ENCODE results near the gene CBX5. TPM values are rescaled to one million over a fixed set of nuclear protein-coding genes. Genes with fewer than 3 reads are reported as not detected.
"Not testable (repeated sequence)": the region's sequence is repeated elsewhere in the genome, so short reads cannot be mapped to it uniquely, and the experiment has no call there.

The CBX5 gene
- total and polyA plus RNA-seq, 3 experiments from 2014 or later = 19.2 to 87.8 (median 82.0) TPM

DNA sequence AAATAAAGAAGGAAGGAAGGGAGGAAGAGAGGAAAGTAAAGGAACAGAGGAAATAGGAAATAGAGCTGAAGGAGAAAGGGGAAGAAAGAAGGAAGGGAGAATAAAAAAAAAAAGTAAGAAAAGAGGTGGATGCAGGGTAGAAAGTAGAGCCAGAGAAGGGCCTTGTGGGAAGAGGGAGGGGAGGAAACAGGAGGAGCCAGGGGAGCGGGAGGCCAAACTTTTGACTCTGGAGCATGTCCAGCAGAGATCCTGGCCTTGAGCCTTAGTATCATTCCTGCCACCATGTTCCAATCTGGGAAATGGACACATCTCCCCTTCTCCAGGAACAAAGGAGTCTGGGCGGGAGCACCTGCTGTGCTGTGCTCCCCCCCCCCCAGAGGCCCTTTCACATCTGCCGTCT lies 80.0 kb downstream of the CBX5 start:
- Mint-ChIP-seq H3K4me1 (peaks cover 0 to 3% (median 0%) of the 10 kb centered on the region in 3 donors), H3K36me3 (no peaks in the 10 kb centered on the region), H3K27ac (no peak overlapping the region), H3K27me3 (peaks cover 59 to 81% of the 10 kb centered on the region in 2 donors), H3K4me3 (no peak overlapping the region), H3K9me3 (no peaks in the 10 kb centered on the region)
- Histone ChIP-seq H3K4me1 (ENCODE audit: insufficient read depth, low read length) (no peaks in the 10 kb centered on the region), H3K4me3 (ENCODE audit: low read length) (no peak overlapping the region), H3K36me3 (ENCODE audit: insufficient read depth, low read length) (no peaks in the 10 kb centered on the region), H3K9me3 (ENCODE audit: low read length) (no peaks in the 10 kb centered on the region), H3K27ac (ENCODE audit: low read depth, low read length) (no peak overlapping the region), H3K27me3 (ENCODE audit: insufficient read depth, low read length, poor library complexity, severe bottlenecking) (peaks cover 23% of the 10 kb centered on the region)
- no peak for DNase-seq
- CTCF ChIA-PET = interaction anchor here (2.0 to 15.1 kb wide), 6 partner anchors 8 to 214 kb away, joined by 8 to 216 read pairs (median 56); partner anchors contain the start of genes HOXC10, HOXC5, HOXC8 and HOXC9
- POLR2A ChIA-PET = interaction anchor here (0.6 kb wide), 1 partner anchor 442 kb away, joined by 4 read pairs; no protein-coding TSS in a partner anchor

DNA sequence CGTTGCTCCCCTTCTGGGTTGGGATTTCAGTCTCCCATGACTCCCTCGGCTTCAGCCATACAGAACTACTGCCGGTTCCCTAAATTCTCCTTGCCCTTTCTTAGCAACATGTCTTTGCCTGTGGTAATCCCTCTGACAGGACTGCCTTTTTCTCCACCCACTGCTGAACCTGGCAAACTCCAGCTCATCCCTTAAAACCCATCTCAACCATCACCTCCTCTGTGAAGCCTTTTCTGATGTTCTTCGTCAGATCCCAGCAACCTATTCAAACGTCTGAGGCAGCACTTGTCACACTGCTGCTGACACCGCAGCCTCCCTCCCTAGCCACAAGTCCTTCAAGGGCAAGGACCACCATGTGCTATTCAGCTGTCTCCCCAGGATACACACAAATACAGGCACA lies 80.9 kb downstream of the CBX5 start:
- Mint-ChIP-seq H3K9me3 (no peaks in the 10 kb centered on the region), H3K27me3 (peaks cover 58 to 79% of the 10 kb centered on the region in 2 donors), H3K4me3 (no peak overlapping the region), H3K36me3 (no peaks in the 10 kb centered on the region), H3K27ac (peak overlapping the region in 1 of 8 donors; percentile 64), H3K4me1 (peaks cover 0 to 3% (median 0%) of the 10 kb centered on the region in 3 donors)
- Histone ChIP-seq H3K27me3 (ENCODE audit: insufficient read depth, low read length, poor library complexity, severe bottlenecking) (peaks cover 23% of the 10 kb centered on the region), H3K4me3 (ENCODE audit: low read length) (no peak overlapping the region), H3K27ac (ENCODE audit: low read depth, low read length) (no peak overlapping the region), H3K4me1 (ENCODE audit: insufficient read depth, low read length) (no peaks in the 10 kb centered on the region), H3K36me3 (ENCODE audit: insufficient read depth, low read length) (no peaks in the 10 kb centered on the region), H3K9me3 (ENCODE audit: low read length) (no peaks in the 10 kb centered on the region)
- no peak for DNase-seq
- ChIA-PET POLR2A (no interaction called here), CTCF (interaction anchor here (3.1 to 15.1 kb wide), 5 partner anchors 9 to 195 kb away, joined by 8 to 216 read pairs (median 56); partner anchors contain the start of genes HOXC5, HOXC8, HOXC9 and SMUG1)

DNA sequence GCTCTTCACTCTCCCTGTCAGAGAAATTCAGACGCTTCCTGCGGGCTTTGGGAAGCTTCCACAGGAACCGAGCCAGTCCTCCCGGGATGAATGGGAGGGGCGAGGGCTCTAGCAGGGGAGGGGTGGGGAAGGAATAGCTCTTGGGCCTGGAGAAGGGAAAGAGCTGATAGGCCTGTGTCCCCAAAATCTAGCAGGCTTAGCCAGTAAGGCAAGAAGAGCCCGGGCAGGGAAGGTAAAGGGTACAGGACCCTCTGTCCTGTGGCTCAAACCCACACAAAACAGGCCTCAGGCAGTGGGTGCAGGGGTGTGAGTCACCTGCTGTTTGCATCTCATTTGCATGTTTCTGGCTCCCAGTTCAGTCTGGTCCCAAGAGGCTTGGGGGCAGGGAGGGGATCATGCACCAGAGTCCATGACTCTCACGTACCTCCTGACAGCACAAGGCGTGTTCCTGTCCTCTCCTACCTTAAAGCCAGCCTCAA lies 82.5 kb downstream of the CBX5 start:
- Mint-ChIP-seq H3K4me1 (peaks cover 0 to 3% (median 0%) of the 10 kb centered on the region in 3 donors), H3K36me3 (no peaks in the 10 kb centered on the region), H3K9me3 (no peaks in the 10 kb centered on the region), H3K27me3 (peaks cover 64 to 83% of the 10 kb centered on the region in 2 donors), H3K4me3 (no peak overlapping the region), H3K27ac (no peak overlapping the region)
- Histone ChIP-seq H3K36me3 (ENCODE audit: insufficient read depth, low read length) (no peaks in the 10 kb centered on the region), H3K27ac (ENCODE audit: low read depth, low read length) (no peak overlapping the region), H3K4me1 (ENCODE audit: insufficient read depth, low read length) (no peaks in the 10 kb centered on the region), H3K9me3 (ENCODE audit: low read length) (no peaks in the 10 kb centered on the region), H3K4me3 (ENCODE audit: low read length) (no peak overlapping the region), H3K27me3 (ENCODE audit: insufficient read depth, low read length, poor library complexity, severe bottlenecking) (peaks cover 27% of the 10 kb centered on the region)
- ChIA-PET POLR2A (no interaction called here), CTCF (interaction anchor here (7.2 to 15.1 kb wide), 2 partner anchors 11 to 165 kb away, joined by 56 to 122 read pairs; partner anchors contain the start of gene HOXC5)
- no peak for DNase-seq

DNA sequence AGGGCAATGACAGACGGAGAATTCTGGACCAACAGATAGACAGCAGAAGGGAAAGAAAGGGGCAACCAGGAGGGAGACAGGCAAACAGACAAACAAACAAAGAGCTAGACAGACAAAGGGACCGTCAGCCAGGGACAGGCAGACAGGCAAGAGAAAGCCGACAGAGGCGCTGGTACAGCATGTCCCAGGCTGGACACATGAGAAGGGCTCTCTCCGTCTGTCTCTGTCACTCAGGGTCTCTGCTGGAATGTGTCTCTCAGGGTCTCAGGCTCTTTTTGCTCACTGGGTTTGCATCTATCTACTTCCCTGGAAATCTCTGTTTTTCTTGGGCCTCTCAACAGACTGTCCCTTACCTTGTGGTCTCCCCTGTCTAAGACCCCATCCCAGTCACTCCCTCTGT lies 82.9 kb downstream of the CBX5 start:
- Histone ChIP-seq H3K9me3 (ENCODE audit: low read length) (no peaks in the 10 kb centered on the region), H3K36me3 (ENCODE audit: insufficient read depth, low read length) (no peaks in the 10 kb centered on the region), H3K4me3 (ENCODE audit: low read length) (no peak overlapping the region), H3K27ac (ENCODE audit: low read depth, low read length) (no peak overlapping the region), H3K4me1 (ENCODE audit: insufficient read depth, low read length) (no peaks in the 10 kb centered on the region), H3K27me3 (ENCODE audit: insufficient read depth, low read length, poor library complexity, severe bottlenecking) (peaks cover 29% of the 10 kb centered on the region)
- DNase-seq = no peak
- Mint-ChIP-seq H3K4me1 (peaks cover 0 to 3% (median 0%) of the 10 kb centered on the region in 3 donors), H3K36me3 (no peaks in the 10 kb centered on the region), H3K9me3 (no peaks in the 10 kb centered on the region), H3K27me3 (peaks cover 64 to 83% of the 10 kb centered on the region in 2 donors), H3K4me3 (no peak overlapping the region), H3K27ac (no peak overlapping the region)
- POLR2A ChIA-PET = no interaction called here
- CTCF ChIA-PET = interaction anchor here (7.2 to 15.1 kb wide), 2 partner anchors 11 to 164 kb away, joined by 56 to 122 read pairs; partner anchors contain the start of gene HOXC5

DNA sequence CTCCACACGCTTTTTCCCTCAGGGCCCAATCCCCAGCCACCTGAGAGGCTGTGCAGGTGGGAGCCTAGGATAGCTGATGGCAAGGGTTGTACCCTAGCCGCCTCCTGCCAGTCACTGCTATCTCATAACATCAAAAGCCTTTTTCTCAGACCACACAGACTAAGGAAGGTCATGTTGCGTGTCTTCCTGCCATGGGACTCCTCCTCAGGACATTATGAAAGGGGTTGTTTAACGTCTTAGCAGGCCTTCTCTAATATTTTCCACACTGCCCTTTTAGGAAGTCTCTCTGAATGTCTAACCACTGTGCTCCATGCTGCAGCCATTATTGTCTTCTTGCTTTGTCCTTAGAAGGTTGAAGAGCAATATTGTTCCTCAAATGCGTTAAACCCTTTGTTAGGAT lies 83.5 kb downstream of the CBX5 start:
- H3K36me3 ChIP-seq (ENCODE audit: insufficient read depth, low read length) = no peaks in the 10 kb centered on the region
- H3K4me3 ChIP-seq (ENCODE audit: low read length) = no peak overlapping the region
- no peak overlapping the region for H3K27ac ChIP-seq (ENCODE audit: low read depth, low read length)
- Mint-ChIP-seq H3K9me3 (no peaks in the 10 kb centered on the region), H3K4me1 (peaks cover 4 to 6% (median 4%) of the 10 kb centered on the region in 3 donors), H3K36me3 (no peaks in the 10 kb centered on the region), H3K27me3 (peaks cover 64 to 86% of the 10 kb centered on the region in 2 donors), H3K4me3 (no peak overlapping the region), H3K27ac (no peak overlapping the region)
- ChIA-PET POLR2A (no interaction called here), CTCF (interaction anchor here (2.2 to 15.1 kb wide), 4 partner anchors 12 to 191 kb away, joined by 5 to 122 read pairs (median 10); partner anchors contain the start of gene HOXC5)
- H3K27me3 ChIP-seq (ENCODE audit: insufficient read depth, low read length, poor library complexity, severe bottlenecking) = peaks cover 33% of the 10 kb centered on the region
- H3K4me1 ChIP-seq (ENCODE audit: insufficient read depth, low read length) = peaks cover 5% of the 10 kb centered on the region
- no peaks in the 10 kb centered on the region for H3K9me3 ChIP-seq (ENCODE audit: low read length)
- DNase-seq = no peak

DNA sequence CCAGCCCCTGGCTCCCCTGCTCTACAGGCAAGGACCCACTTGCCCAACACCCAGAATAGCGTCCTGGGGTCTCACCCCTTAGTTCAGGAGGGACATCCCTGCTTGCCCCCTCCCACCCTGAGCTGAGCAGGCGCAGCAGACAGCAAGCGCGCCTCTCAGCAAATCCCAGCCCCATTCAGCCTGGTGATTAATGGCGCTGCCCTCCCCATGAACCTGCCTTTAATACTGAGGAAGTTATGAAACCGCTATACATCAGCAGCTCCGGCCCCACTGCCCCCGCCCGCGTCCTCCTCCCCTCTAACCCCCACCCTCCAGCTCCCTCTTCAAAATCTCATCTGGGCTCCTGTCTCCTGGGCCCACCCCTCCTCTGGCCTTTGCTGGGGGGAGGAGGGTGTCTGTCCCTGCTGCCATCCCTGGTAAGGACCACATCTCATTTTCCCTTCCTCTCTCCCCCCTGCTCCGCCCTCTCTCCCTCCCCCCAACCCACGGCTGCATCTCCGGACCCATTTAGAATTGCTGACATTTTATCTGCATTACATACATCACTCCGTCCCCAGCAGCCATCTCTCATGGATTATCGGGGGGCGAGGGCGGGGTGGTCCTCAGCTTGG lies 84.1 kb downstream of the CBX5 start:
- H3K27ac ChIP-seq (ENCODE audit: low read depth, low read length) = no peak overlapping the region
- H3K4me1 Mint-ChIP-seq = peaks cover 6 to 9% (median 7%) of the 10 kb centered on the region in 3 donors
- H3K4me3 Mint-ChIP-seq = no peak overlapping the region
- H3K36me3 Mint-ChIP-seq = no peaks in the 10 kb centered on the region
- ChIA-PET CTCF (interaction anchor here (1.2 to 15.1 kb wide), 5 partner anchors 12 to 190 kb away, joined by 3 to 122 read pairs (median 7); partner anchors contain the start of gene HOXC5), POLR2A (no interaction called here)
- H3K36me3 ChIP-seq (ENCODE audit: insufficient read depth, low read length) = no peaks in the 10 kb centered on the region
- no peak for DNase-seq
- H3K4me3 ChIP-seq (ENCODE audit: low read length) = no peak overlapping the region
- H3K4me1 ChIP-seq (ENCODE audit: insufficient read depth, low read length) = peaks cover 9% of the 10 kb centered on the region
- no peaks in the 10 kb centered on the region for H3K9me3 Mint-ChIP-seq
- peaks cover 29% of the 10 kb centered on the region for H3K27me3 ChIP-seq (ENCODE audit: insufficient read depth, low read length, poor library complexity, severe bottlenecking)
- H3K27me3 Mint-ChIP-seq = peaks cover 63 to 84% of the 10 kb centered on the region in 2 donors
- no peaks in the 10 kb centered on the region for H3K9me3 ChIP-seq (ENCODE audit: low read length)
- H3K27ac Mint-ChIP-seq = peak overlapping the region in 2 of 8 donors; percentile 22 to 31

DNA sequence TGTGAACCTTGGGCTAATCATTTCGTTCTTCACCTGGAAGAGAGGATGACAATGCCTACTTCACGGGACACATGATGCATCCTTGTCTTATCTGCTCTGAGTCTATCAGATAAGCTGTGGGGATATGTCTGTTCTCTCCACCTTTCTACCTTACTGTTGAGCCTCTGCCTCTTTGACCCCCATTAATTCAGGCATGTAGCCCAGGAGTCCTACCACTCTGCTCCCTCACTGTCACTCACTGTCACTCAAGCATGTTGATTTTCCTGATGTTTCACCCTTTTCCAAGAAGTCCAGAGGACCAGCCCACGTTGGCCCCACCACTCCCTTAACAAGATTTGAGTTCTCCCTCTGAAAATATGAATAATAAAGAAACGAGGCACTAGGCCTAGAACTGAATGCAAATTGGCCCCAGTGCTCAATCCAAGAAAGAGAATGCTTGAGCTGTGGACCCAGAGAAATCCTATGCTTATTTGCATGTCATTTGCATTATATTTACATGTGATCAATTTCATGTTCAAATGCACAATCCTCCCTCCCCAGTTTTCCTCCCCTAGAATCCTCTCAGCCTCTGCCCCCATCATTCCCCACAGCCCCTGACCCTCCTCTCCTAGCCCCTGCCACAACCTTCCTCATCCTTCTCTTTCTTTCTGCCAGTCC lies 84.7 kb downstream of the CBX5 start:
- Mint-ChIP-seq H3K4me1 (peaks cover 6 to 9% (median 7%) of the 10 kb centered on the region in 3 donors), H3K36me3 (no peaks in the 10 kb centered on the region), H3K27me3 (peaks cover 58 to 81% of the 10 kb centered on the region in 2 donors), H3K9me3 (no peaks in the 10 kb centered on the region), H3K27ac (peak overlapping the region in 1 of 8 donors; percentile 31), H3K4me3 (peak overlapping the region in 1 of 7 donors; percentile 4)
- CTCF ChIA-PET = interaction anchor here (0.7 to 15.1 kb wide), 7 partner anchors 13 to 190 kb away, joined by 3 to 122 read pairs (median 5); partner anchors contain the start of gene HOXC5
- Histone ChIP-seq H3K9me3 (ENCODE audit: low read length) (no peaks in the 10 kb centered on the region), H3K4me1 (ENCODE audit: insufficient read depth, low read length) (peaks cover 9% of the 10 kb centered on the region), H3K36me3 (ENCODE audit: insufficient read depth, low read length) (no peaks in the 10 kb centered on the region), H3K4me3 (ENCODE audit: low read length) (no peak overlapping the region), H3K27ac (ENCODE audit: low read depth, low read length) (no peak overlapping the region), H3K27me3 (ENCODE audit: insufficient read depth, low read length, poor library complexity, severe bottlenecking) (peaks cover 24% of the 10 kb centered on the region)
- POLR2A ChIA-PET = no interaction called here
- no peak for DNase-seq

DNA sequence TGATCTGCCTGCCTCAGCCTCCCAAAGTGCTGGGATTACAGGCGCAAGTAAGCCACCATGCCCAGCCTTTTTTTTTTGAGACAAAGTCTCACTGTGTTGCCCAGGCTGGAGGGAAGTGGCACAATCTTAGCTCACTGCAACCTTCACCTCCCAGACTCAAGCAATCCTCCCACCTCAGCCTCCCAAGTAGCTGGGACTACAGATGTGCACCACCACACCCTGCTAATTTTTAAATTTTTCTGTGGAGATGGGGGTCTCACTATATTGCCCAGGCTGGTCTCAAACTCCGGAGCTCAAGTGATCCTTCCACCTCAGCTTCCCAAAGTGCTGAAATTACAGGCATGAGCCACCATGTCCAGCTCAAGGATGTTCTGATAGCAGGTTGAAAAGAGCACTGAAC lies 85.3 kb downstream of the CBX5 start:
- DNase-seq; H3K4me1 ChIP-seq (ENCODE audit: insufficient read depth, low read length); H3K36me3 Mint-ChIP-seq; H3K9me3 ChIP-seq (ENCODE audit: low read length); H3K4me3 Mint-ChIP-seq; POLR2A ChIA-PET; H3K4me3 ChIP-seq (ENCODE audit: low read length); H3K36me3 ChIP-seq (ENCODE audit: insufficient read depth, low read length); H3K27ac ChIP-seq (ENCODE audit: low read depth, low read length); H3K9me3 Mint-ChIP-seq: not testable (repeated sequence)
- Mint-ChIP-seq H3K27me3 (peaks cover 56 to 77% of the 10 kb centered on the region in 2 donors), H3K27ac (peak overlapping the region in 1 of 8 donors; percentile 43), H3K4me1 (peaks cover 6 to 12% (median 8%) of the 10 kb centered on the region in 3 donors)
- H3K27me3 ChIP-seq (ENCODE audit: insufficient read depth, low read length, poor library complexity, severe bottlenecking) = peaks cover 24% of the 10 kb centered on the region
- CTCF ChIA-PET = interaction anchor here (0.7 to 15.1 kb wide), 7 partner anchors 13 to 189 kb away, joined by 3 to 122 read pairs (median 5); partner anchors contain the start of gene HOXC5
